B cell (primary cell): ENCODE results near the gene PDE6H.

Experiments
- EZH2 ChIP-seq: IDR thresholded peaks from 2 replicates; pipeline ENCODE4 v1.6.1; 2012; ENCODE audit warnings: borderline replicate concordance, low read depth, mild to moderate bottlenecking, moderate library complexity, low read length; ENCODE audit not compliant: insufficient read depth, poor library complexity, severe bottlenecking
- TF ChIP-seq, protein P1 (sequence below): fragments of 200-600 bp; IDR thresholded peaks from one replicate; pipeline ENCODE4 v1.8.0; 2022; ENCODE audit warnings: antibody characterized with exemption, mild to moderate bottlenecking

DNA sequence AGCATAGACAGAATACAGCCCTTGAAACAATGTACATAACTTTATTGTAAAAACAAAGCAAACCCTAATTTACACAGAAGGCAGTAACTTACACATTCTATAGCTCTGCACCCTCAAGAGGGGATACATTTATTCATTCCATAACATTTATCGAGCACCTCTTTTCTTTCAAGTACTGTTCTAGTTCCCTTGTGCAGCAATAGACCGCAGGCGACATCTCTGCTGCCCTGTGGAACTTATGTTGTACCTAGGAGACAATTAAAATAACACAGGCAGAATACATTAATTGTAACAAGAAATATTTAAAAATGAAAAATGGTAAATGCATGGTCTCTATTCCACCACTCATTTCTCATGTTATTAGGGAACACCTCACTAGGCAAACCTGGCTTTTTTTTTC, 10.0 kb upstream of the PDE6H start:
- TF ChIP-seq, protein P1, sequence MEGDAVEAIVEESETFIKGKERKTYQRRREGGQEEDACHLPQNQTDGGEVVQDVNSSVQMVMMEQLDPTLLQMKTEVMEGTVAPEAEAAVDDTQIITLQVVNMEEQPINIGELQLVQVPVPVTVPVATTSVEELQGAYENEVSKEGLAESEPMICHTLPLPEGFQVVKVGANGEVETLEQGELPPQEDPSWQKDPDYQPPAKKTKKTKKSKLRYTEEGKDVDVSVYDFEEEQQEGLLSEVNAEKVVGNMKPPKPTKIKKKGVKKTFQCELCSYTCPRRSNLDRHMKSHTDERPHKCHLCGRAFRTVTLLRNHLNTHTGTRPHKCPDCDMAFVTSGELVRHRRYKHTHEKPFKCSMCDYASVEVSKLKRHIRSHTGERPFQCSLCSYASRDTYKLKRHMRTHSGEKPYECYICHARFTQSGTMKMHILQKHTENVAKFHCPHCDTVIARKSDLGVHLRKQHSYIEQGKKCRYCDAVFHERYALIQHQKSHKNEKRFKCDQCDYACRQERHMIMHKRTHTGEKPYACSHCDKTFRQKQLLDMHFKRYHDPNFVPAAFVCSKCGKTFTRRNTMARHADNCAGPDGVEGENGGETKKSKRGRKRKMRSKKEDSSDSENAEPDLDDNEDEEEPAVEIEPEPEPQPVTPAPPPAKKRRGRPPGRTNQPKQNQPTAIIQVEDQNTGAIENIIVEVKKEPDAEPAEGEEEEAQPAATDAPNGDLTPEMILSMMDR, result no peak
- TF ChIP-seq EZH2, result no peak
